Tongue (tissue), 2 donors: ENCODE data around the gene SOBP. TPM values are rescaled to one million over a fixed set of nuclear protein-coding genes. Genes with fewer than 3 reads are reported as not detected.

Source experiments
- DNase-seq: peaks from one replicate; pipeline ENCODE4 v3.0.0-alpha.2; 2015
- total RNA-seq: library from RNA; depleted of rRNA; stranded (reverse); fragments of >200 nt; gene quantifications from one replicate; pipeline ENCODE4 v1.2.3, GENCODE V29; 2014

The SOBP gene
- total RNA-seq, 1 donor from 2014 or later = 19.2 TPM

- DNase-seq = no peak
These were observed 64.4 kb downstream of the SOBP start for GRCh38 chr6:107554326-107554725.

GRCh38 chr6:107554918-107555317 is 65.0 kb downstream of the SOBP start:
- no peak for DNase-seq

- no peak for DNase-seq
These were observed 65.5 kb downstream of the SOBP start for GRCh38 chr6:107555449-107555848.

- DNase-seq = no peak
These were observed 66.2 kb downstream of the SOBP start for GRCh38 chr6:107556082-107556481.

DNA sequence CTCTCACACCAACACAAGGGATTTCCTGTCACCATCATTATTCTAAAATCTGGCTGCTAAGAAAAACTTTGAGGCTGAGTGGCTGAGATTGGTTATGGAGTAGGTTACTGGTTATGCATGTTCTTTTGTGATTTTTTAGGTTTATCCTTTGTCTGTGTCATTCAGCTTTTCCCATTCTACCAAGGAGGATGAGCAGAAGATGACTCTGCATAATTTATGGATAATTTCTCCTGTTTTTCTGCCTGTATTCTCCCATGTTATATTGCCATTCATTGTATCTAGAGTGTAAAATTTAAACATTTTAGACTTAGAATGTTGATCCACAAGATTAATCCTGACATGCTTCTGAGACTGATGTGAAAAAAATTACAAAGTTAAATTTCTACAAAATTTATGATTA is 67.8 kb downstream of the SOBP start:
- no peak for DNase-seq

DNA sequence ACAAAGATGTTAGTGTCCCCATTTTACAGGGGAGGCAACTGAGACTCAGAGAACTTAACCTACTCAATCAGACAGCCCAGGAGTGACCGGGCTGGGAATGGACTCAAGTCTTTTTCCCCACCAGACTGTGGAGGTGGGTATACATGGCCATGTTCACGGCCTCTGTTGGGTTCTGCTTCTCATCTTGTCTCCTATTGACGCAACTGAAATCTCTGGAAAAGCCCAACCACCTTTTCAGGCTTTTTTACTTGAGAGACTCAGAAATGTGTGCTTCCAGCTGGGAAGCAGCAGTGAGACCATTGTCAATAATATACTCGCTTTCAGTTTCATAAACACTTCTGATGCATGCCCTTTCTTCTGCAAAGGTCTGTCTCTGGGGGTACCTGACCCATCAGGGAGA is 70.7 kb downstream of the SOBP start:
- peak; percentile 86 for DNase-seq

DNA sequence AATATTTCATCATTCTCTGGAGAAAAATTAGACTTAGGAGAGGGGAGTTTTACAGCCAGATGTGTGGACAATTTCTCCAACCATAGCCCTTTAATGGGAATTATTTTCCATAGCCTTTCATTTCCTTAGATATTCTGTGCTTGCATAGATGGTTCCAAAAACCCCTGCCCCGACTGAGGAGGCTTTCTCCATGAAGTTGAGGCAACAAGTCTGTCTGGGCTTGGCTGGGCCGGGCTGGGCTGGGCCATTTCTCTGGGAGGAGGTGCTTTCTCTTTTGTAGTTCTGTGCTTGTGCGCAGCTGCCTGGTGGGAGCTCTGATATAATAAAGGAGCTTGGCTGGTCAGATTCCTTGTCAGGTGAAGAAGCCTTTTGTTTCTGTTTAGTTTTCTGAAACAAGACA is 71.4 kb downstream of the SOBP start:
- DNase-seq = peak; percentile 66

DNA sequence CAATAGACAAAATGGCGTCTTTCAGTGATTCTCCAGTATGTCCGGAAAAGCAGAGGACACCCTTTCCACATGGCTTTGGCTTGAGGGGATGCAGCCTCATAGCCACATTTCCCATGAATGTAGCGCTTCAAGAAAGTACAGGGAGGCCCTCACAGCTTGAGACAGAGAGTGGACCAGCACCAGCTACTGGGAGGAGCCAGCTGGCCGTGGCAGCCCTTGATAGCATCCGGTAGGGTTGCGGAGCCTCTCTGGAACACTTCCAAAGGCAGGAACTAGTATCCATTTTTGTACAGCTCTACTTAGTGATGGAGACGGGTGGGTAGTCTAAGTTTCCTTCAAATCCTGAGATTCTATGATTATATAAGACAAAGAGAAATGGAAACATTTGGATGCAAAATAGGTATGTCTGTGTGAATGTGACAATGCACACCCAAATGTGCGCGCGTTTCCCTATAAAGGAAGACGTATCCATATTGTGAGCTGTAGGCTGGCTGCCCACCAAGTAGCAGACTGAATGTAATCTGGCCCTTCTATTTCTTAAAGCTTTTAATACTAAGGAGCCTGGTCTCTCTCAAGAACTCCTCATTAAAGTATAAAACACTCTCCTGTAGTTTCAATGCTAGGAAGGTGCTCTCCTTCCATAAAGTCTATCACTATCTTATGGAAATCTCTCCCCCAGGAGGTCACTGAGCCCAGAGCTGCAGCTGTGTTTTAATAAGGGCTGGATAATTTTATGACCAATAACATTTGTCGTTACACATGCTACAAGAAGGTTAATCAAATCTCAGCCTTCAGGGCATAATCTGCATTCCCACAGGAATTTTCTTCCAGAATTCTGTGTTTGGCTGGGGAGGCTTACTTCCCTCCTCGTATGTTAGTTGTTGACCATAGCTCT is 74.0 kb downstream of the SOBP start:
- DNase-seq = peak; percentile 16

DNA sequence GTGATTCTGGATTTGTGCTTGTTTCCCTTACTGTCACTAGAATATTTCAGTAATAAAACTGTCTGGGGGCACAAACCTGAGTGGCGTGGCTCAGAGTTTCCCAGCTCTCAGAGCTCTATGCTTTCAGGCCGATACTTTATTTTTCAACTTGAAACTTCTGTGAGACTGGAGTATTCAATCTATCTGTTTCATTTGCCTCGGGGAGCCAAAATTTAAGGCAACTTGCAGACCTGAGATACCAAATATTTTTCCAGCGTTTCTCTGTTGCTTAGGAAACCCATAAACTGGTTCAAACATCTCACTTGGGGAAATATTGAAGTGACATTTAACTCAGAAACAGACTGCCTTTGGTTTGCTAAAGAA is 74.7 kb downstream of the SOBP start:
- peak; percentile 31 for DNase-seq

DNA sequence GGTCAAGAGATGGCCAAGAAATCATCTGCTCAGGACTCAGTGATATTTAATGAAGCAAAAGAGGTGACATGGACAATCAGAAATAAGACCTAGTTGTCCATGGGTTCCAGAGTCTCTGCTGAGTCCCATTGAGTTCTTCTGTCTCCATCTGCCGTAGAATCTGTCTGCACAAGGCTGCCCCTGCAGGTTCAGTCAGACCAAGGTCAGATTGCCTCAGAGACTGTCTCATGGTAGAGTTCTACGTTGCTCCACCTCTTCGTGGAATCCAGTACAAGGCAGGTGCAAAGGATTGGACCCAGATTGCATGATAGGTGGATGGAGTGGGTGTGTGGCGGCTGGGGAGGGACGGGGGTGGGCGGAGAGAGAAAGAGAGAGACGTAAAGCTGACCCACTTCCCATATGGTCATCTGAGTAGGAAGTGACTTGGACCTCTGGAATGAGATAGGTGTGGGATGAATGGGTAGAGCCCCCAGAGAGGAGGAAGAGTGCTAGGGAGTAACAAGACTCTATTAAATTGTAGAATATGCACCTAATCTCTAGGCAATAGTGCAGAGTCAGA is 75.3 kb downstream of the SOBP start:
- no peak for DNase-seq

- DNase-seq = no peak
These were observed 77.7 kb downstream of the SOBP start for GRCh38 chr6:107567643-107568042.

GRCh38 chr6:107569473-107569872 is 79.6 kb downstream of the SOBP start:
- no peak for DNase-seq

DNA sequence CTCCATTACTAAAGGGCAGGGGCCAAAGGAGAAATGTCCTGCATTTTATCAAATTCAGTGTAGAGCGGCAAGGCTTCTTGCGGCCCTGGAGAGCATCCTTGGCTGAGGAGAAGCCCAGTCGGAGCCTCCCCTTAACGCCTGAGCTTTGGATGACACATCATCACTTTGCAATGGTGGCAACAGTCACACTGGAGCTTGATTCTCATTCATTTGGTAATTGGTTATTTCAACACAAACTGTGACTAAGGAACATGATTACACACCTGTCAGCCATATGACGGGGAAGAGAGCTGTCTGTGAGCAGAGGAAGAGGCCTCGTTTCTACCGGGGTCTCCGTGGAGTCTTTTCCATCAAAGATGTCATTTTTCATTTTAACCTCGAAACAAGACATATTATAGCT is 81.4 kb downstream of the SOBP start:
- no peak for DNase-seq

DNA sequence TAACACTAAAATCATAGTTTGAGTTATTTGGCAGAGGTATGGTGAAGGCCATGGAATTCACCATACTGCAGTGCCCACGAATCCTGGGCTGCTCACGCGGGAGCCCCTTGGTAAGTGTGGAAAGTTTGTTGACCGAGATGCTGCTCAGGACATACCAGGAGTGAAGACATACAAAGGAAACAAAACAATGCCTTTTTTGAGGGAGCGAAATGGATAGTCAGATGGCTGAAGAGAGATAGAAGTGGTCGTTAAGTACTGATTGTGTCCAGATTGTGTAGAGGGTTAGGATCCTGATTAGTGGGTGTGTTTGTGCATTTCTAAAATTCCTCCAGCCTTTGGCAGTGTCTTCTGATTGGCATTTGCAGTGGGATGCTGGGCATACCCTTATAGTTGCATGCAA is 83.0 kb downstream of the SOBP start:
- no peak for DNase-seq

DNA sequence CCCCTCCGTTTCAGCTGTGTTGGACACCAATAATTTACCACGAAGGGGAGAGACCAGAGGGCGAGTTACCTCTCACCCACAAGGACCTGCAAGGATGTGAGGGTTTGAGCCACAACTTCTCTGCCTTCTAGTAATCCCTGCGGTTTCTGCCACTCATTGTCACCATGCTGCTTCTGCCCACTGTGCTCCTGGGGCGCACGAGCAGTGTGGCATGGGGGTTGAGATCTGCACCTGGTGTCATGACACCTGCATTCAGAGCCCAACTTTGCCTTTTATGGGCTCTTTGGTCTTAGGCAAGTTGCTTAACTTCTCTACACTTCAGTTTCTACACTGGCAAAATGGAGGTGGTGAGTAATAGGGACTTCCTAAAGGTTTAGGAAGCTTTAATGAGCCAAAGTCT is 84.9 kb downstream of the SOBP start:
- no peak for DNase-seq

- no peak for DNase-seq
These were observed 86.9 kb downstream of the SOBP start for GRCh38 chr6:107576852-107577251.

DNA sequence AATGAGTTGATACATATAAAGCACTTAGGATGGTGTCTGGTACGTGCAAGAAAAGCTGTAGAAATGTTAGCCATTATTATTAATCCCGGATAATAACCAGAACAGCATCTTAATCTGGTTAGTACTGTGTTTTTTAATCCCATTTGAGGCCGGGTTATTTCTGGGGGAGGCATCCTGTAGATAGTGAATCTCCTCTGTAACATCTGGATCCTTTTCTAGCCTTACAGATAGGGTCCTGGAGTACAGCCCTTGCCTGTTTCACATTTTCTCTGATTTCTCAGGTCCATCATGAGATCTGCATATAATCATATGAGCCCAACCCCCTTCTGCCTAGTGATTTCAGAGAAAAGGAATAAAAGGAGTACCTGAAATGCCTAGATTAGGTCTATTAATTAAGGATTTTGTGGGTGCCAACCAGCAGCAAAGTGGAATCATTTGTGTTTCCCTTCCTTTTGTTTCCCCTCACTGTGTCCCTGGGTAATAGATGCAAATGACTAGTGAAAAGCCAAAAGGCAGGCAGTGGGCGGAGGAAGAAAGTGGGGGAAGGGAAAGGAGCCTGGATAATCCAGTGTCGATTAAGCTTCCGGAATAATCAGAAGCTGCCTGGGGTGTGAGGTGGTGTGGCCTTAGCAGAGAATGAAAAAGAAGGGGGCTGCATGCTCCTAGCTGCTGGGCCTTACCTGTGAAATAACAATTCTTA is 88.9 kb downstream of the SOBP start:
- no peak for DNase-seq

- DNase-seq = no peak
These were observed 89.6 kb downstream of the SOBP start for GRCh38 chr6:107579456-107580056.

DNA sequence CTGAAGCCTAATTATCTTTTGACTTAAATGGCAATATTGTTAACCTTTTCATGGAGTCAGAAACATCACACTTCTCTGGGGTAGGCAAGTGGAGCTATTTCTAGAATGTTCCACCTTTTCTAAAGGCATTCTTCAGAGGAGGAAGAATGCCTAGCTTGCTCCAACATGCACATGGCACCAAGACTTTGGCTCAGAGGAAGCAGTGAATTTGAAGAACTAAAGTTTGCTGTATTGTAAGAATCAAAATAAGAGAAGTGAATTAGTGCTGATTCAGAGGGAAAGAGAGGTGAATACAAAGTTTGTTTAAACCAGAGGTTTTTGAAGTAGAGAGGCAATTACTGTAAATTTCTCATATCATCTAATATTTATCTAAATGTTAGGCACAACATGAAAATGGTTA is 92.2 kb downstream of the SOBP start:
- DNase-seq = no peak

DNA sequence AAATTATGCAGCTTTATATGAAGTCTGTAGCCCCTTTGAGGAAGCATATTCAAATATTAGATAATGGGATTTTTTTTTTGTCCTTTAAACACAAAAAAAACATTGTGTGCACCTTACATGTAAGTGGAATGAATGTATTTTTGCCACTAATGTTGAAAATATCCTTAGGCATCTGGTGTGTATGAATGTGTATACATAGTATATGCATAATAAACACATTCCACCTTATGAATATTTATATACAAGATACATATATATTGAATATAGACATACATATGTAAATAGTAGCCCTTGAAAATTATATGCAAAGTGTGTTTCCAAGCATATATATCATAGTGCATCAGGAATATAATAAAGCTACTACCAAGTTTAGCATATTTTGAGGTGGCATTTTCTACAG is 94.8 kb downstream of the SOBP start:
- DNase-seq = no peak

GRCh38 chr6:107585815-107586435 is 96.0 kb downstream of the SOBP start:
- DNase-seq = peak; percentile 37

GRCh38 chr6:107587451-107587850 is 97.5 kb downstream of the SOBP start:
- DNase-seq = no peak

DNA sequence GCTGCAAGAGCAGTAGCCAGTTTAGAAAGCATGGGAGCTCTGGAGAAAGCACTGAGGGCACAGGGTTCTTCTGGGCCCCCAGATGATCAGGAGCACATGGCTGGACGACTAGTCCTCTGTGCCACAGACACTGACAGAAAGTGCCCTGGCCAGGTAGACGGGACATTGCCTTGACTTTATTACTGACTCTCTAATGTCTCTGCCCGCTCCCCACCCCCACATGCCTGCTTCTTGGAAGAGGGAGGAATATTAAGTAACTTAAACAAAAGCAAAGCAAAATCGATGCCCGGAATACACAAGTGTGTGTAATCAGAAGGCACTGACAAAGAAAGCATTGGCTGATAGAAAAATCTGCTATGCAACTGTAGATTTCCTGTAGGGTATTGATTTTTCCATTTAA is 99.3 kb downstream of the SOBP start:
- DNase-seq = no peak
